GM21390 (cell line): ENCODE measurements around the gene ZNF514.
"Not testable (repeated sequence)": the region's sequence is repeated elsewhere in the genome, so short reads cannot be mapped to it uniquely, and the experiment has no call there.

Source experiments
- ATAC-seq: cut with Tn5 transposase; IDR thresholded peaks from one replicate; pipeline ENCODE4 v1.9.1; 2021; ENCODE audit not compliant: unreplicated experiment

ZNF514 gene

GRCh38 chr2:95159690-95160449, at the start of gene ZNF514:
ZNF514 (minus strand) TSS chr2:95159848; CDS start chr2:95153253, 6,595 bp downstream.
- ATAC-seq = peak; percentile 90

GRCh38 chr2:95208106-95208505, 48.5 kb upstream of the ZNF514 start:
- no peak for ATAC-seq

- peak; percentile 97 for ATAC-seq
Measured at GRCh38 chr2:95207111-95207961, 47.7 kb upstream of the ZNF514 start, which contains the start of gene ZNF892. ZNF892 (plus strand) TSS chr2:95207521; CDS start chr2:95207816, 295 bp downstream.

- no peak for ATAC-seq
Measured at GRCh38 chr2:95206096-95206495, 46.4 kb upstream of the ZNF514 start.

- ATAC-seq = no peak
Measured at GRCh38 chr2:95204396-95204795, 44.7 kb upstream of the ZNF514 start.

GRCh38 chr2:95203911-95204310, 44.3 kb upstream of the ZNF514 start:
- no peak for ATAC-seq

GRCh38 chr2:95192956-95193355, 33.3 kb upstream of the ZNF514 start:
- ATAC-seq = not testable (repeated sequence)

- no peak for ATAC-seq
Measured at GRCh38 chr2:95185973-95186372, 26.3 kb upstream of the ZNF514 start.

GRCh38 chr2:95185197-95185596, 25.5 kb upstream of the ZNF514 start:
- ATAC-seq = no peak

- ATAC-seq = no peak
Measured at GRCh38 chr2:95181774-95182173, 22.1 kb upstream of the ZNF514 start.

GRCh38 chr2:95179451-95179850, 19.8 kb upstream of the ZNF514 start:
- ATAC-seq = no peak

- no peak for ATAC-seq
Measured at GRCh38 chr2:95174031-95174542, 14.4 kb upstream of the ZNF514 start.

- ATAC-seq = no peak
Measured at GRCh38 chr2:95171902-95172301, 12.3 kb upstream of the ZNF514 start.

- ATAC-seq = peak; percentile 14
Measured at GRCh38 chr2:95166065-95166763, 6.6 kb upstream of the ZNF514 start.

- ATAC-seq = peak; percentile 88
Measured at GRCh38 chr2:95165371-95166064, 5.9 kb upstream of the ZNF514 start, which contains the start of gene ZNF2. ZNF2 (plus strand) TSS chr2:95165809; CDS start chr2:95176227, 10,418 bp downstream.

- ATAC-seq = peak; percentile 18
Measured at GRCh38 chr2:95165030-95165370, 5.4 kb upstream of the ZNF514 start.

GRCh38 chr2:95158891-95159619, 593 bp downstream of the ZNF514 start:
- peak; percentile 51 for ATAC-seq

GRCh38 chr2:95158441-95158840, 1.2 kb downstream of the ZNF514 start:
- no peak for ATAC-seq

GRCh38 chr2:95149397-95149984, 10.2 kb downstream of the ZNF514 start:
- ATAC-seq = no peak
